PC-9 (cell line): ENCODE data around the gene BTBD3.

Experiments
- CTCF ChIP-seq: fragments of 200-600 bp; sonication (generic); conservative IDR thresholded peaks from 2 replicates; pipeline ENCODE4 v1.6.1; 2017; ENCODE audit warnings: mixed run types, antibody characterized with exemption, mild to moderate bottlenecking, moderate library complexity
- EZH2 ChIP-seq: fragments of 200-600 bp; sonication (generic); IDR thresholded peaks from 2 replicates; pipeline ENCODE4 v1.8.0; 2017; ENCODE audit warnings: antibody characterized with exemption, low read depth

DNA sequence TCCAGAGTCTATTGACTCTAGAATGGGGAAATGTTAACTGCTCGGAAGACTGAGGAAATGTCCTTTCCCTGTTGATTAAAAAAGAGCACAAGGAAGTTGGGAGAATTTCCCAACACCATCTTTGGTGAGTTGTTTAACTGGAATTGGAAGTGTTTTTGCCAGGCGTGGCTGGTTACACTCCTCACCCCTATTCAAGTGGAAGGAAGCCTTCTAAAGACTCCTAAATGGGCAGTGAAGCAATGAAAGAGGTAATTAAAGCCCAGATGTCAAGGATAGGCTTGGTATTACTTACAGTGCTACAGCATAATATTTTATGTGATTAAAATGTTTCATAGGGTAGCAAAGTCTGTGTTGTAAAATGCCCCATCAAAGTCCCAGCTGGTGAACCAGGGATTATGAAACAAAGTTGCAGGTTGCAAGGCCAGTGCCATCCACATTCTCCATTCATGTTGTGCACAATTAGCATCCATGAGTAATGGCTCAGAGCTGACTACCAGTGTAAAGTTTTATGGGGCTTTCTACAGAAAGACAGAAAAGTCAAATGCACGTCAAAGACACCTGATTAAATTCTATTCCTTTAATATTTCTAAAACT, 52.6 kb downstream of the BTBD3 start:
- no peak for TF ChIP-seq CTCF
- no peak for TF ChIP-seq EZH2
